Astrocyte (in vitro differentiated cells and primary cell): ENCODE data around the gene TUBGCP5.
"Not testable (repeated sequence)": the region's sequence is repeated elsewhere in the genome, so short reads cannot be mapped to it uniquely, and the experiment has no call there.

Experiments used
- CTCF ChIP-seq: IDR thresholded peaks from 2 replicates; pipeline ENCODE4 v1.5.1; 2011; ENCODE audit warnings: low read depth, mild to moderate bottlenecking, inconsistent platforms, low read length, moderate library complexity; ENCODE audit not compliant: insufficient read depth
- EZH2 ChIP-seq: IDR thresholded peaks from 2 replicates; pipeline ENCODE4 v1.6.1; 2012; ENCODE audit warnings: mild to moderate bottlenecking, low read length, inconsistent platforms; ENCODE audit not compliant: insufficient read depth

DNA sequence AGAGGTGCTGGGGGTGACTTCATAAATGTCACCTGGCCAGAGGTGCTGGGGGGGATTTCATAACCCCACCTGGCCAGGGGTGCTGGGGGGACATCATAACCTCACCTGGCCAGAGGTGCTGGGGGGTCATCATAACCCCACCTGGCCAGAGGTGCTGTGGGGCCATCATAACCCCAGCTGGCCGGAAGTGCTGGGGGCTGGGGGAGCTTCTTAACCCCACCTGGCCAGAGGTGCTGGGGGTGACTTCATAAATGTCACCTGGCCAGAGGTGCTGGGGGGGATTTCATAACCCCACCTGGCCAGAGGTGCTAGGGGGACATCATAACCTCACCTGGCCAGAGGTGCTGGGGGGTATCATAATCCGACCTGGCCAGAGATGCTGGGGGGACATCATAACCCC, 4.6 kb upstream of the TUBGCP5 start:
- not testable (repeated sequence) for TF ChIP-seq CTCF, EZH2
